H1 (cell line): ENCODE measurements around the gene TYSND1. TPM values are rescaled to one million over a fixed set of nuclear protein-coding genes. Genes with fewer than 3 reads are reported as not detected.

ENCODE experiments used
- CTCF ChIA-PET: fragments of 300-600 bp; sonication (Branson Sonifier 250); formaldehyde crosslinking; loops from one replicate; lab custom pipeline; 2021; ENCODE audit not compliant: partially characterized antibody; lab: Charles Lee
- POLR2A ChIA-PET: fragments of 300-600 bp; sonication (Branson Sonifier 250); formaldehyde crosslinking; loops from one replicate; lab custom pipeline; 2021; ENCODE audit warnings: inconsistent platforms; ENCODE audit not compliant: partially characterized antibody; lab: Charles Lee
- DNase-seq, 2 experiments: peaks; one replicate each; pipeline versions ENCODE4 v3.0.0 to v3.0.0-alpha.2; 2010 to 2022; ENCODE audit warnings: low spot score in 2 of 2, low read depth in 1 of 2, mixed read lengths in 1 of 2
- FAIRE-seq: peaks from 2 replicates; lab custom pipeline; 2011; peaks lifted over from hg19 to GRCh38; lab: Jason Lieb, UNC
- H2AFZ ChIP-seq: 2 replicates; pipeline ENCODE4 v1.8.1; 2012; ENCODE audit warnings: low read length, inconsistent platforms
- H2AK5ac ChIP-seq: 2 replicates; pipeline ENCODE4 v1.6.1; 2013; ENCODE audit warnings: low read depth, low read length
- H2BK120ac ChIP-seq: replicated peaks from 2 replicates; pipeline ENCODE3; 2013; ENCODE audit warnings: low read depth, low read length, inconsistent platforms
- H2BK12ac ChIP-seq: 2 replicates; pipeline ENCODE4 v1.6.1; 2013; ENCODE audit warnings: low read depth, low read length
- H2BK15ac ChIP-seq: 2 replicates; pipeline ENCODE4 v1.6.1; 2013; ENCODE audit warnings: low read length
- H2BK20ac ChIP-seq: 2 replicates; pipeline ENCODE4 v1.6.1; 2013; ENCODE audit warnings: low read length
- H2BK5ac ChIP-seq: 2 replicates; pipeline ENCODE4 v1.6.1; 2013; ENCODE audit warnings: low read depth, low read length
- H3K14ac ChIP-seq: 2 replicates; pipeline ENCODE4 v1.6.1; 2013; ENCODE audit warnings: inconsistent platforms; ENCODE audit not compliant: insufficient read length
- H3K18ac ChIP-seq: 2 replicates; pipeline ENCODE4 v1.6.1; 2013; ENCODE audit warnings: low read length; ENCODE audit errors: extremely low read depth
- H3K23ac ChIP-seq: 2 replicates; pipeline ENCODE4 v1.6.1; 2013; ENCODE audit warnings: inconsistent platforms; ENCODE audit not compliant: insufficient read length
- H3K23me2 ChIP-seq: 2 replicates; pipeline ENCODE4 v1.6.1; 2013; ENCODE audit warnings: low read depth, low read length
- H3K27ac ChIP-seq: 2 replicates; pipeline ENCODE4 v1.6.1; 2011; ENCODE audit warnings: low read depth, low read length, inconsistent platforms
- H3K27me3 ChIP-seq, 4 experiments: replicated peaks in 1 of 4; 1 replicate in 1 of 4; 2 replicates in 3 of 4; pipeline versions ENCODE4 v1.6.1 to v1.8.1; 2011 to 2013; ENCODE audit warnings: low read length in 3 of 4, mild to moderate bottlenecking in 3 of 4, inconsistent platforms in 2 of 4, mixed read lengths in 2 of 4, moderate library complexity in 1 of 4; ENCODE audit not compliant: control insufficient read depth in 3 of 4, insufficient read depth in 3 of 4; ENCODE audit errors: extremely low read depth in 1 of 4
- H3K36me3 ChIP-seq, 4 experiments: 2 replicates each; pipeline versions ENCODE4 v1.6.1 to v1.8.1; 2011 to 2013; ENCODE audit warnings: mild to moderate bottlenecking in 4 of 4, low read length in 3 of 4, moderate library complexity in 2 of 4, control low read depth in 1 of 4, inconsistent platforms in 1 of 4; ENCODE audit not compliant: insufficient read depth in 4 of 4, control insufficient read depth in 2 of 4
- H3K4ac ChIP-seq: replicated peaks from 2 replicates; pipeline ENCODE3; 2013; ENCODE audit warnings: low read length, low read depth, mixed read lengths, inconsistent platforms; ENCODE audit not compliant: insufficient read length
- H3K4me1 ChIP-seq, 4 experiments: replicated peaks in 1 of 4; 1 replicate in 1 of 4; 2 replicates in 3 of 4; pipeline versions ENCODE4 v1.6.1 to v1.8.1; 2011 to 2013; ENCODE audit warnings: low read length in 3 of 4, inconsistent platforms in 2 of 4, mixed read lengths in 1 of 4; ENCODE audit not compliant: insufficient read depth in 4 of 4, control insufficient read depth in 3 of 4
- H3K4me2 ChIP-seq, 2 experiments: 2 replicates each; pipeline versions ENCODE4 v1.6.1 to v1.8.1; 2011 to 2013; ENCODE audit warnings: low read depth in 2 of 2, low read length in 2 of 2, control low read depth in 1 of 2, inconsistent platforms in 1 of 2, mild to moderate bottlenecking in 1 of 2; ENCODE audit not compliant: insufficient read depth in 1 of 2
- H3K4me3 ChIP-seq, 4 experiments: fragments of 200-600, 300-600 bp in 1 of 4; sonication (generic), shearing (Covaris generic), sonication (Bioruptor Twin) in 1 of 4; 2 replicates each; pipeline versions ENCODE4 v1.5.1 to v1.8.1; 2011 to 2016; ENCODE audit warnings: low read length in 4 of 4, low read depth in 3 of 4, control low read depth in 2 of 4, inconsistent platforms in 2 of 4, mild to moderate bottlenecking in 2 of 4, mixed read lengths in 1 of 4, moderate library complexity in 1 of 4; ENCODE audit not compliant: insufficient read depth in 2 of 4; ENCODE audit errors: extremely low read depth in 1 of 4
- H3K56ac ChIP-seq: replicated peaks from 2 replicates; pipeline ENCODE3; 2013; ENCODE audit warnings: low read depth, mild to moderate bottlenecking, mixed read lengths, low read length, inconsistent platforms; ENCODE audit not compliant: insufficient read length
- H3K79me1 ChIP-seq: 2 replicates; pipeline ENCODE4 v1.6.1; 2013; ENCODE audit warnings: low read depth, low read length, control low read depth
- H3K79me2 ChIP-seq, 2 experiments: 2 replicates each; pipeline versions ENCODE4 v1.6.1 to v1.8.1; 2012 to 2013; ENCODE audit warnings: low read length in 2 of 2, mild to moderate bottlenecking in 2 of 2, inconsistent platforms in 1 of 2; ENCODE audit not compliant: insufficient read depth in 2 of 2, control insufficient read depth in 1 of 2
- H3K9ac ChIP-seq, 4 experiments: replicated peaks in 1 of 4; 1 replicate in 1 of 4; 2 replicates in 3 of 4; pipeline versions ENCODE4 v1.6.1 to v1.8.1; 2011 to 2013; ENCODE audit warnings: low read depth in 3 of 4, low read length in 3 of 4, control low read depth in 2 of 4, mild to moderate bottlenecking in 2 of 4, moderate library complexity in 2 of 4, inconsistent platforms in 1 of 4; ENCODE audit errors: extremely low read depth in 1 of 4
- H3K9me3 ChIP-seq, 2 experiments: 2 replicates each; pipeline versions ENCODE4 v1.6.1 to v1.8.1; 2012 to 2013; ENCODE audit warnings: mild to moderate bottlenecking in 2 of 2, moderate library complexity in 2 of 2, control low read depth in 1 of 2, inconsistent platforms in 1 of 2, low read depth in 1 of 2, low read length in 1 of 2, mixed read lengths in 1 of 2; ENCODE audit not compliant: insufficient read depth in 2 of 2
- H4K20me1 ChIP-seq, 2 experiments: replicated peaks in 1 of 2; 2 replicates each; pipeline versions ENCODE3 to v1.8.1; 2011 to 2013; ENCODE audit warnings: inconsistent platforms in 2 of 2, low read length in 2 of 2, mild to moderate bottlenecking in 1 of 2; ENCODE audit not compliant: insufficient read depth in 2 of 2, control insufficient read depth in 1 of 2
- H4K5ac ChIP-seq: 2 replicates; pipeline ENCODE4 v1.6.1; 2013; ENCODE audit warnings: low read length, low read depth, mixed read lengths, inconsistent platforms; ENCODE audit not compliant: insufficient read length
- H4K8ac ChIP-seq: 2 replicates; pipeline ENCODE4 v1.8.0; 2013; ENCODE audit warnings: mild to moderate bottlenecking, moderate library complexity, low read length, inconsistent platforms; ENCODE audit not compliant: insufficient read depth; ENCODE audit errors: extremely low read depth
- H4K91ac ChIP-seq: replicated peaks from 2 replicates; pipeline ENCODE3; 2013; ENCODE audit warnings: low read length, mixed read lengths, inconsistent platforms; ENCODE audit not compliant: insufficient read length
- ATF3 ChIP-seq: IDR thresholded peaks from 2 replicates; pipeline ENCODE4 v1.6.1; 2011; ENCODE audit warnings: low read depth, mild to moderate bottlenecking, low read length; ENCODE audit not compliant: insufficient read depth
- BCL11A ChIP-seq, 2 experiments: IDR thresholded peaks; one replicate each; pipeline ENCODE4 v1.6.1; 2011; ENCODE audit warnings: low read depth in 2 of 2, low read length in 2 of 2, mild to moderate bottlenecking in 2 of 2
- EGR1 ChIP-seq: IDR thresholded peaks from 2 replicates; pipeline ENCODE4 v1.6.1; 2011; ENCODE audit warnings: low read depth, low read length, borderline replicate concordance
- WGBS, 2 experiments: shearing (Covaris generic) in 1 of 2; methylation state at CpG; one replicate each; pipeline versions ENCODE4 v1.1.6 to v1.1.7; 2013 to 2015; ENCODE audit warnings: low lambda C conversion rate in 2 of 2, mixed read lengths in 2 of 2, inconsistent platforms in 1 of 2, low coverage in 1 of 2, missing lambda C conversion rate in 1 of 2; ENCODE audit not compliant: insufficient replicate concordance in 2 of 2, insufficient coverage in 1 of 2, insufficient read length in 1 of 2; ENCODE audit errors: extremely low coverage in 1 of 2, missing lambda C conversion rate in 1 of 2; 5-methylcytosine and 5-hydroxymethylcytosine counted together
- polyA plus RNA-seq, 7 experiments: library from polyadenylated mRNA; depleted of rRNA in 3 of 7; stranded (reverse) in 5 of 7; unstranded in 2 of 7; fragments of >200 nt in 5 of 7; fragments of 200-250 nt in 2 of 7; gene quantifications; 1 replicate in 5 of 7; 2 replicates in 1 of 7; 4 replicates in 1 of 7; pipeline versions ENCODE4 v1.2.1 to v1.2.3, GENCODE V29; 2011 to 2013; ENCODE audit warnings: missing spikeins in 2 of 7, mixed read lengths in 2 of 7
- total RNA-seq: library from RNA; stranded (reverse); fragmentation: NEBNext Ultra II Directional; extraction: Animal tissue kit (Norgen Biotek cat#: 25700); gene quantifications from 2 replicates; pipeline ENCODE4 v1.2.1, GENCODE V29; 2021

Gene TYSND1
- total and polyA plus RNA-seq, 2 of the 8 experiments (the other 6 are each of a cell fraction or from before 2014, with no cell fraction given) = 11.9 to 15.0 TPM

DNA sequence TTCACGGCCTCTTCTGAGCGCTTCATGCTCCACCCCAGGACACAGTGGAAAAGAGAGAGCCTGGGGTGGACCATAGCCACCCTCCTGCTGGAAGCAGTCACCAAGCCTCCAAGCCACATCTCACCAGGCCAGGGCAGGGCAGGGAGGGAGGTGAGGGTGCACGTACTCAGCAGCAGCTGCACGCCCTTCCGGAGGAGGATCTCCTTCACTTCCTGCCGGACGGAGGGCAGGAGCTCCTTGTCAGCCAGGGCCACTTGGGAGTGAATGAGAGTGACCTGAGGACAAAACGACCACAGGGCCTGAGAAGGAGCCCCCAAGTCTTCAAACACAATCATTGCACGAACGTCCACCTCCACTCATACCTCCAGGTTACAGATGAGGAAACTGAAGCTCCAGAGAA lies 28.9 kb downstream of the TYSND1 start:
- no peaks in the 10 kb centered on the region for H3K79me2 ChIP-seq
- H2BK15ac ChIP-seq = no peak overlapping the region
- no peak overlapping the region for H2AFZ ChIP-seq
- no peak overlapping the region for H3K4me2 ChIP-seq
- no peaks in the 10 kb centered on the region; a peak in 1 of 8 replicates for H3K36me3 ChIP-seq
- H3K9ac ChIP-seq = no peak overlapping the region
- 88% methylated on average over 10 of the region's 10 CpGs; no CpG with 5 or more reads in 1 of the 2 experiments for WGBS, 2 experiments
- ChIA-PET POLR2A (interaction anchor here (1.1 to 3.6 kb wide), 3 partner anchors 9 to 242 kb away, joined by 3 to 13 read pairs (median 4); no protein-coding TSS in a partner anchor), CTCF (interaction anchor here (0.6 to 11.0 kb wide), 14 partner anchors 11 to 262 kb away, joined by 3 to 155 read pairs (median 6); partner anchors contain the start of gene TYSND1)
- H3K4me1 ChIP-seq = no peaks in the 10 kb centered on the region; a peak in 1 of 7 replicates
- H4K91ac ChIP-seq = no peak overlapping the region
- H3K14ac ChIP-seq = no peak overlapping the region
- no peaks in the 10 kb centered on the region for H3K9me3 ChIP-seq
- FAIRE-seq (no peak), DNase-seq (no peak)
- no peak overlapping the region for H3K4me3 ChIP-seq
- no peak overlapping the region for H2BK12ac ChIP-seq
- no peak overlapping the region for H2BK120ac ChIP-seq
- no peak overlapping the region for H3K56ac ChIP-seq
- no peaks in the 10 kb centered on the region for H3K27me3 ChIP-seq
- H2AK5ac ChIP-seq = no peak overlapping the region
- H4K8ac ChIP-seq = no peak overlapping the region
- H3K23ac ChIP-seq = no peak overlapping the region
- no peaks in the 10 kb centered on the region for H3K23me2 ChIP-seq
- no peak overlapping the region for H3K18ac ChIP-seq
- H3K79me1 ChIP-seq = no peaks in the 10 kb centered on the region
- no peak overlapping the region for H2BK20ac ChIP-seq
- no peak for TF ChIP-seq ATF3
- no peak for TF ChIP-seq EGR1
- TF ChIP-seq BCL11A (IDR thresholded peaks at IDR 0.05; ENCODE audit: low read depth in 2 of 2, low read length in 2 of 2) = no peak
- TF ChIP-seq, all 59 proteins: peak for 0
- Histone ChIP-seq H4K5ac (no peak overlapping the region), H2BK5ac (no peak overlapping the region), H3K27ac (no peak overlapping the region), H3K4ac (no peak overlapping the region), H4K20me1 (no peaks in the 10 kb centered on the region)
